Ovary (tissue), 3 donors: ENCODE data around the gene KRTAP22-2.

Experiments
- CTCF ChIP-seq, 3 donors: fragments of 450-650 bp in 2 of 3; fragments of 200-600 bp in 1 of 3; IDR thresholded peaks; one replicate each; pipeline versions ENCODE4 v1.5.1 to v1.8.0; 2016 to 2022; ENCODE audit warnings: antibody characterized with exemption in 3 of 3, mild to moderate bottlenecking in 1 of 3
- POLR2A ChIP-seq: fragments of 450-650 bp; IDR thresholded peaks from one replicate; pipeline ENCODE4 v1.6.1; 2017; ENCODE audit warnings: antibody characterized with exemption, mild to moderate bottlenecking, moderate library complexity
- donor health status: DM: no; HTN: no; CAD: no.

- TF ChIP-seq CTCF (IDR thresholded peaks at IDR 0.05), result no peak
- TF ChIP-seq POLR2A, result no peak
Measured at GRCh38 chr21:30613836-30614235, 23.6 kb upstream of the KRTAP22-2 start, which contains the start of gene KRTAP6-1.
